GM12878 (cell line): ENCODE results near the gene SMIM13. TPM values are rescaled to one million over a fixed set of nuclear protein-coding genes. Genes with fewer than 3 reads are reported as not detected.

Experiments
- ATAC-seq: fragments of 200-7000 bp; cut with Tn5 transposase; 3 replicates; pipeline ENCODE4 v1.9.1; 2020; ENCODE audit warnings: mild to moderate bottlenecking, moderate library complexity
- BruUV-seq: library from RNA; stranded (reverse); fragments of 400-500 nt; replicated peaks from 2 replicates; lab custom pipeline; 2021; lab: Mats Ljungman, UMichigan
- CTCF ChIA-PET: fragments of 300-600 bp; sonication (Branson Sonifier 250); formaldehyde crosslinking; extraction: SDS; loops from one replicate; lab custom pipeline; 2021; ENCODE audit warnings: inconsistent platforms; lab: Yijun Ruan, JAX
- POLR2A ChIA-PET: fragments of 350-600 bp; formaldehyde crosslinking; extraction: SDS; loops from one replicate; lab custom pipeline; 2021; ENCODE audit warnings: inconsistent platforms; lab: Charles Lee
- RAD21 ChIA-PET: fragments of 300-600 bp; sonication (Branson Sonifier 250); formaldehyde crosslinking; loops from one replicate; lab custom pipeline; 2023; ENCODE audit warnings: antibody characterized with exemption; ENCODE audit not compliant: unreplicated experiment; lab: Charles Lee
- SMC1A ChIA-PET: fragments of 300-600 bp; sonication (Branson Sonifier 250); formaldehyde crosslinking; loops from one replicate; lab custom pipeline; 2023; ENCODE audit not compliant: unreplicated experiment, uncharacterized antibody; lab: Charles Lee
- DNase-seq: peaks from one replicate; pipeline ENCODE4 v3.0.0-alpha.2; 2011; ENCODE audit warnings: low read depth, low spot score
- FAIRE-seq: peaks from 3 replicates; lab custom pipeline; 2011; peaks lifted over from hg19 to GRCh38; lab: Jason Lieb, UNC
- H2AFZ ChIP-seq: 2 replicates; pipeline ENCODE4 v1.6.0; 2011; ENCODE audit warnings: low read depth, low read length, control low read depth; ENCODE audit not compliant: control insufficient read depth
- H3K27ac ChIP-seq: 2 replicates; pipeline ENCODE4 v1.5.1; 2011; ENCODE audit warnings: control low read depth; ENCODE audit not compliant: control insufficient read depth, insufficient read depth
- H3K27me3 ChIP-seq, 2 experiments: replicated peaks in 1 of 2; 2 replicates each; pipeline versions ENCODE4 v1.6.0 to v1.6.1; 2011; ENCODE audit warnings: low read length in 1 of 2; ENCODE audit not compliant: control insufficient read depth in 2 of 2, insufficient read depth in 2 of 2
- H3K36me3 ChIP-seq, 2 experiments: 2 replicates each; pipeline ENCODE4 v1.5.1; 2011; ENCODE audit warnings: low read length in 1 of 2; ENCODE audit not compliant: control insufficient read depth in 2 of 2, insufficient read depth in 2 of 2
- H3K4me1 ChIP-seq: 2 replicates; pipeline ENCODE4 v1.6.1; 2011; ENCODE audit warnings: mild to moderate bottlenecking, low read length, moderate library complexity, mixed read lengths; ENCODE audit not compliant: control insufficient read depth, insufficient read depth
- H3K4me2 ChIP-seq: 2 replicates; pipeline ENCODE4 v1.6.0; 2011; ENCODE audit warnings: control low read depth; ENCODE audit not compliant: control insufficient read depth, insufficient read depth
- H3K4me3 ChIP-seq: fragments of 200-600 bp; sonication (generic); 2 replicates; pipeline ENCODE4 v1.5.1; 2016
- H3K79me2 ChIP-seq: 2 replicates; pipeline ENCODE4 v1.6.0; 2011; ENCODE audit warnings: low read length; ENCODE audit not compliant: control insufficient read depth, insufficient read depth
- H3K9ac ChIP-seq: 2 replicates; pipeline ENCODE4 v1.8.0; 2011; ENCODE audit warnings: low read length, control low read depth, mixed read lengths; ENCODE audit not compliant: control insufficient read depth, insufficient read depth
- H3K9me3 ChIP-seq: replicated peaks from 3 replicates; pipeline ENCODE4 v1.5.1; 2011; ENCODE audit warnings: mild to moderate bottlenecking, low read length; ENCODE audit not compliant: control insufficient read depth, insufficient read depth
- H4K20me1 ChIP-seq: 2 replicates; pipeline ENCODE4 v1.6.0; 2011; ENCODE audit not compliant: control insufficient read depth, insufficient read depth
- BMI1 ChIP-seq: fragments of 450-650 bp; IDR thresholded peaks from 2 replicates; pipeline ENCODE4 v1.6.1; 2016; ENCODE audit warnings: mild to moderate bottlenecking, moderate library complexity, borderline replicate concordance
- WGBS: methylation state at CpG from one replicate; pipeline ENCODE4 v1.1.6; 2016; ENCODE audit warnings: low lambda C conversion rate; ENCODE audit not compliant: insufficient replicate concordance, insufficient coverage; ENCODE audit errors: missing lambda C conversion rate; 5-methylcytosine and 5-hydroxymethylcytosine counted together
- in situ Hi-C: fragments of 300-500 bp; cut with MboI; formaldehyde crosslinking; loops from 9 replicates; pipeline ENCODE4 v1.14.3; 2018; ENCODE audit warnings: mixed read lengths
- intact Hi-C: fragments of 100-400 bp; cut with micrococcal nuclease; formaldehyde crosslinking; loops from one replicate; pipeline ENCODE4 v1.14.2; 2022; ENCODE audit not compliant: unreplicated experiment
- polyA plus RNA-seq, 11 experiments: library from polyadenylated mRNA; depleted of rRNA in 4 of 11; unstranded in 6 of 11; stranded (reverse) in 5 of 11; fragments of >200 nt; fragmentation: Nextera tagmentation in 4 of 11; fragmentation: Illumina TruSeq in 1 of 11; extraction: Ambion mirVana in 4 of 11; extraction: Trizol in 1 of 11; gene quantifications; 1 replicate in 1 of 11; 2 replicates in 10 of 11; pipeline versions ENCODE4 v1.2.1 to v1.2.3, GENCODE V29; 2011 to 2016; ENCODE audit warnings: inconsistent platforms in 2 of 11, missing spikeins in 2 of 11, low read depth in 1 of 11
- total RNA-seq, 4 experiments: library from RNA; depleted of rRNA in 3 of 4; stranded (reverse); fragments of >200 nt in 3 of 4; fragmentation: Illumina TruSeq in 1 of 4; extraction: Trizol in 1 of 4; gene quantifications; 2 replicates each; pipeline versions ENCODE4 v1.2.1 to v1.2.3, GENCODE V29; 2013 to 2021
- TF ChIP-seq, protein P1 (sequence below): fragments of 150-350 bp; IDR thresholded peaks from 2 replicates; pipeline ENCODE4 v1.6.1; 2016; ENCODE audit warnings: low read depth, low read length
- TF ChIP-seq, protein P2 (sequence below): fragments of 450-650 bp; IDR thresholded peaks from 2 replicates; pipeline ENCODE4 v1.6.1; 2016; ENCODE audit warnings: mild to moderate bottlenecking

SMIM13 gene
- total and polyA plus RNA-seq, 10 of the 15 experiments (the other 5 are each of a cell fraction or from before 2014, with no cell fraction given), result 2.0 to 8.5 (median 4.7) TPM

DNA sequence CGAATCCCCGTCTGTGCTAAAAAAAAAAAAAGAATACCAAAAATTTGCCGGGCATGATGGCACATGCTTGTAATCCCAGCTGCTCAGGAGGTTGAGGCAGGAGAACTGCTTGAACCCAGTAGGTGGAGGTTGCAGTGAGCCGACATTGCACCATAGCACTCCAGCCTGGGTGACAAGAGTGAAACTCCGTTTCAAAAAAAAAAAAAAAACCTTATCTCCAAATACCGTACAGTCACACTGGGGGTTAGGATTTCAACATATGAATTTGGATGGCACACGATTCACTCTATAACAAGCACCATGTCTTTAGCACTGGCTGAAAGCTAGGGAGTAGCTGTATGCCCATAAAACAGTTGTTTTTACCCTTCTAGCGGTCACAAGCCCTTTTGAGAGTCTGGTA lies 3.8 kb downstream of the SMIM13 start:
- no peak for DNase-seq
- Histone ChIP-seq H3K36me3 (no peaks in the 10 kb centered on the region; a peak in 1 of 4 replicates), H3K79me2 (peaks cover 69% of the 10 kb centered on the region), H3K9ac (no peak overlapping the region), H2AFZ (no peak overlapping the region), H3K9me3 (peaks cover under 1% of the 10 kb centered on the region), H3K4me1 (no peaks in the 10 kb centered on the region; the same call in 1 of the 2 replicates), H3K4me2 (no peak overlapping the region), H3K27ac (no peak overlapping the region), H3K4me3 (no peak overlapping the region), H4K20me1 (no peaks in the 10 kb centered on the region), H3K27me3 (no peaks in the 10 kb centered on the region)
- ChIA-PET RAD21 (interaction anchor here (3.7 kb wide), 1 partner anchor 10 kb away, joined by 15 read pairs; no protein-coding TSS in a partner anchor), SMC1A (interaction anchor here (1.2 to 3.7 kb wide), 2 partner anchors 8 to 41 kb away, joined by 3 to 20 read pairs; no protein-coding TSS in a partner anchor), POLR2A (interaction anchor here (1.5 kb wide), 1 partner anchor 32 kb away, joined by 4 read pairs; no protein-coding TSS in a partner anchor), CTCF (interaction anchor here (0.6 to 0.9 kb wide), 2 partner anchors 36 to 399 kb away, joined by 3 read pairs; no protein-coding TSS in a partner anchor)
- TF ChIP-seq BMI1, result no peak
- TF ChIP-seq, protein P1, sequence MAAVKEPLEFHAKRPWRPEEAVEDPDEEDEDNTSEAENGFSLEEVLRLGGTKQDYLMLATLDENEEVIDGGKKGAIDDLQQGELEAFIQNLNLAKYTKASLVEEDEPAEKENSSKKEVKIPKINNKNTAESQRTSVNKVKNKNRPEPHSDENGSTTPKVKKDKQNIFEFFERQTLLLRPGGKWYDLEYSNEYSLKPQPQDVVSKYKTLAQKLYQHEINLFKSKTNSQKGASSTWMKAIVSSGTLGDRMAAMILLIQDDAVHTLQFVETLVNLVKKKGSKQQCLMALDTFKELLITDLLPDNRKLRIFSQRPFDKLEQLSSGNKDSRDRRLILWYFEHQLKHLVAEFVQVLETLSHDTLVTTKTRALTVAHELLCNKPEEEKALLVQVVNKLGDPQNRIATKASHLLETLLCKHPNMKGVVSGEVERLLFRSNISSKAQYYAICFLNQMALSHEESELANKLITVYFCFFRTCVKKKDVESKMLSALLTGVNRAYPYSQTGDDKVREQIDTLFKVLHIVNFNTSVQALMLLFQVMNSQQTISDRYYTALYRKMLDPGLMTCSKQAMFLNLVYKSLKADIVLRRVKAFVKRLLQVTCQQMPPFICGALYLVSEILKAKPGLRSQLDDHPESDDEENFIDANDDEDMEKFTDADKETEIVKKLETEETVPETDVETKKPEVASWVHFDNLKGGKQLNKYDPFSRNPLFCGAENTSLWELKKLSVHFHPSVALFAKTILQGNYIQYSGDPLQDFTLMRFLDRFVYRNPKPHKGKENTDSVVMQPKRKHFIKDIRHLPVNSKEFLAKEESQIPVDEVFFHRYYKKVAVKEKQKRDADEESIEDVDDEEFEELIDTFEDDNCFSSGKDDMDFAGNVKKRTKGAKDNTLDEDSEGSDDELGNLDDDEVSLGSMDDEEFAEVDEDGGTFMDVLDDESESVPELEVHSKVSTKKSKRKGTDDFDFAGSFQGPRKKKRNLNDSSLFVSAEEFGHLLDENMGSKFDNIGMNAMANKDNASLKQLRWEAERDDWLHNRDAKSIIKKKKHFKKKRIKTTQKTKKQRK, result no peak
- TF ChIP-seq, protein P2, sequence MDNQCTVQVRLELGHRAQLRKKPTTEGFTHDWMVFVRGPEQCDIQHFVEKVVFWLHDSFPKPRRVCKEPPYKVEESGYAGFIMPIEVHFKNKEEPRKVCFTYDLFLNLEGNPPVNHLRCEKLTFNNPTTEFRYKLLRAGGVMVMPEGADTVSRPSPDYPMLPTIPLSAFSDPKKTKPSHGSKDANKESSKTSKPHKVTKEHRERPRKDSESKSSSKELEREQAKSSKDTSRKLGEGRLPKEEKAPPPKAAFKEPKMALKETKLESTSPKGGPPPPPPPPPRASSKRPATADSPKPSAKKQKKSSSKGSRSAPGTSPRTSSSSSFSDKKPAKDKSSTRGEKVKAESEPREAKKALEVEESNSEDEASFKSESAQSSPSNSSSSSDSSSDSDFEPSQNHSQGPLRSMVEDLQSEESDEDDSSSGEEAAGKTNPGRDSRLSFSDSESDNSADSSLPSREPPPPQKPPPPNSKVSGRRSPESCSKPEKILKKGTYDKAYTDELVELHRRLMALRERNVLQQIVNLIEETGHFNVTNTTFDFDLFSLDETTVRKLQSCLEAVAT, result peak; percentile 33; the same call in 1 of the 2 replicates
- no peak for FAIRE-seq
- in situ Hi-C loops (no loop called here), intact Hi-C loops (loop anchor here (10.0 kb wide), 1 partner anchor 563 kb away; no protein-coding TSS in a partner anchor)
- WGBS, result 80% methylated on average over 8 of the region's 8 CpGs
- BruUV-seq, result no TSS peak
- ATAC-seq, result no peak
